Fibroblast of skin of left biceps (primary cell): ENCODE results near the gene PRRG3.

Experiments used
- DNase-seq, 2 experiments: peaks; one replicate each; pipeline ENCODE4 v3.0.0-alpha.2; 2013; ENCODE audit warnings: low read depth in 2 of 2

Gene PRRG3

GRCh38 chrX:151704041-151704663, 8.9 kb downstream of the PRRG3 start:
- DNase-seq: no peak

GRCh38 chrX:151708821-151709220, 13.6 kb downstream of the PRRG3 start:
- DNase-seq: no peak

- no peak for DNase-seq
Measured at GRCh38 chrX:151710457-151710856, 15.2 kb downstream of the PRRG3 start.

GRCh38 chrX:151711154-151711553, 15.9 kb downstream of the PRRG3 start:
- no peak for DNase-seq

- no peak for DNase-seq
Measured at GRCh38 chrX:151711787-151712186, 16.5 kb downstream of the PRRG3 start.

- no peak for DNase-seq
Measured at GRCh38 chrX:151712253-151712652, 17.0 kb downstream of the PRRG3 start.

GRCh38 chrX:151713849-151714248, 18.6 kb downstream of the PRRG3 start:
- DNase-seq: no peak

GRCh38 chrX:151714362-151714761, 19.1 kb downstream of the PRRG3 start:
- DNase-seq: no peak

GRCh38 chrX:151715752-151716151, 20.5 kb downstream of the PRRG3 start, which contains the start of gene FATE1:
FATE1 (plus strand) TSS chrX:151716035; CDS start chrX:151716120, 85 bp downstream.
- DNase-seq: no peak

- peak in 1 of 2 experiments; percentile 5 for DNase-seq
Measured at GRCh38 chrX:151722241-151722846, 27.1 kb downstream of the PRRG3 start.

- no peak for DNase-seq
Measured at GRCh38 chrX:151723156-151723760, 28.0 kb downstream of the PRRG3 start.

GRCh38 chrX:151724563-151725337, 29.5 kb downstream of the PRRG3 start:
- no peak for DNase-seq

- no peak for DNase-seq
Measured at GRCh38 chrX:151725338-151725614, 30.0 kb downstream of the PRRG3 start.

- DNase-seq: no peak
Measured at GRCh38 chrX:151726751-151727150, 31.5 kb downstream of the PRRG3 start.

GRCh38 chrX:151727346-151727745, 32.1 kb downstream of the PRRG3 start:
- no peak for DNase-seq

- no peak for DNase-seq
Measured at GRCh38 chrX:151729056-151729725, 33.9 kb downstream of the PRRG3 start.

- no peak for DNase-seq
Measured at GRCh38 chrX:151734446-151734845, 39.2 kb downstream of the PRRG3 start, which contains the start of gene CNGA2. CNGA2 (plus strand) TSS chrX:151734746; CDS start chrX:151738484, 3,738 bp downstream.

- no peak for DNase-seq
Measured at GRCh38 chrX:151735219-151735618, 40.0 kb downstream of the PRRG3 start.

- DNase-seq: no peak
Measured at GRCh38 chrX:151736685-151737084, 41.4 kb downstream of the PRRG3 start.

GRCh38 chrX:151737494-151737893, 42.2 kb downstream of the PRRG3 start:
- DNase-seq: no peak

GRCh38 chrX:151738751-151739150, 43.5 kb downstream of the PRRG3 start:
- no peak for DNase-seq

GRCh38 chrX:151741606-151742005, 46.3 kb downstream of the PRRG3 start:
- DNase-seq: no peak
